GM15510 (cell line): Measurements from ENCODE around the gene CARMIL1.

Experiments used
- POLR2A ChIP-seq: IDR thresholded peaks from 3 replicates; pipeline ENCODE4 v1.6.1; 2011; ENCODE audit warnings: borderline replicate concordance; ENCODE audit not compliant: insufficient read length; ENCODE audit errors: extremely low read depth

Gene CARMIL1

DNA sequence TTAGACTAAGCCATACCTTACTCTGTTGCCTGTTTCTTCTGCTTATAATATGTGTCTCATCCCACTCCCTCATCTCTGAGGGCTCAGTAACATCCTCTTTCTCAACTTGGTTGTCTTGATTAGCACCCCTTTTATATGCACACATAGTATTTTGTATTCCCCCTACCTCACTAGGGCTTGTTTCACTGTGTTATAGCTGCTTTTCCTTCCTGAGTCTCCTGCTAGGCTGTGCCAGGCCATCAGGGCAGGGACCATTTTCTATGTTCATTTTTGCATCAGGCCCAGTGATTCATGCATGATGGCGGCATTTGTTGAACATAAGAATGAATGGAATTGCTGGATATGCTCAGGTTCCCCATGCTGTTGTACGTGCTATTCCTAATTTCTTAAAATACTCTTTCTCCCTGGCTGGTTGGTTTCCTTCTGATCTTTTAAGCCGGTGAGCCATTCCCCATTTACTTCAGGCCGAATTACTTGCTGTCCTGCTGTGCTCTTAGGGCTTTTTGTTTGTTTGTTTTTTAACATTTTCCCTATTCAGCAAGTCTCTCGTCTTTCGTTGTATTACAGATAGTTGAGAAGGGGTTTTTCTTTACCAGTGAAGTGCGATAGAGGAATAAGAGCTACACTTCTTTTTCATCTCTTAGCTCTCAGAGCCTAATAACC is 183.2 kb downstream of the CARMIL1 start:
- TF ChIP-seq POLR2A: no peak

DNA sequence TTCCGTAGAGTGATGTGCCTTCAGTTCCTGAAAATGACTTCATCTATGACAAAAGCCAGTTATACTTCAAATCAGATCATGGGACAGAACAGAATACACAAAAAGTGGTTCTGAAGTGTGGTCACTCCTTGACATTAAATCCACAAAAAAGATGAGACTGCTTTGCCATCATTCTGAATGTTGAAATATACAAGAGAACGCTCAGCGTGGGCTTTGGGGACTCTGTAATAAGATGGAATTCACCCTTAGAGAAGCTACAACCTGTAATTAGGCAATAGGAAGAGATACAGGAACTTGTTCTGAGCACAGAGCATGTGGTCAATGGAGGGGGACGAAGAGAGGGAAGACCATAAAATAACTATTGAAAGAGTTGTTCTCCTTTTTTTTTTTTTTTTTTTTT is 184.3 kb downstream of the CARMIL1 start:
- no peak for TF ChIP-seq POLR2A

DNA sequence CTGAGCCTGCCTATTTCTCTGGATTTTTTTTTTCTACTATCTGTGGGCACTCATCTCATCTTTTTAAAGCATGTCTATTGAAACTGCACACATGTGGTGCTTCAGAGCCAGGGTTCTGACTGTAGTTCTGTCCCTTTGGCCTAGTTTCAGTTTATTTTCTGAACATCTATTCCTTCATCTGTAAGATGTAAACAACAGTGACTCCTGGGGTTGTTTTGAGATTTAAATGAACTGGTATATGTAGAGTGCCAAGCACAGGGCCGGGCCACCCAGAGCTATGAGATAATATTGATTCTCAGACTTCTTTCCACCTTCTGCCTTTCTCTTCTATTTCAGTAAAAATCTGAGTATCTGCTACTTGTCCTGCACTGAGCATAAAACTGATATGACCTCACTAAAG is 185.1 kb downstream of the CARMIL1 start:
- no peak for TF ChIP-seq POLR2A

DNA sequence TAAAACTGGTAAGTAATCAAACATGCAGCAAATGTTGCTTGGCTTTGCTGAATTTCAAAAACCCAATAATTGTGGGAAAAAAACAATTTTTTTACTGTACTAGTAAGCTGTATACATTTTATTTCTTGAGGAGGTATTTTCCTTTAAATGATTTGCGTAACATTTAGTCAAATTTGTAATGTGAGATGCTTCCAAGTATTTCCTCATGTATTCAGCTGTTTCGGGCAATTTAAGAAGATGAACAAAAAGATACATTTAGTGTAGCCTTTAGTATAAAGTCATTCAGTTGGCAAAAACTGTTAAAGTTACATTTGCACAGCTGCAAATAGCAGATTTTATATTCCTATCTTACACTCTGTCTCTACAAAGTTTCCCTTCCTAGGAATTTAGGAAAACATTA is 186.8 kb downstream of the CARMIL1 start:
- TF ChIP-seq POLR2A: no peak

DNA sequence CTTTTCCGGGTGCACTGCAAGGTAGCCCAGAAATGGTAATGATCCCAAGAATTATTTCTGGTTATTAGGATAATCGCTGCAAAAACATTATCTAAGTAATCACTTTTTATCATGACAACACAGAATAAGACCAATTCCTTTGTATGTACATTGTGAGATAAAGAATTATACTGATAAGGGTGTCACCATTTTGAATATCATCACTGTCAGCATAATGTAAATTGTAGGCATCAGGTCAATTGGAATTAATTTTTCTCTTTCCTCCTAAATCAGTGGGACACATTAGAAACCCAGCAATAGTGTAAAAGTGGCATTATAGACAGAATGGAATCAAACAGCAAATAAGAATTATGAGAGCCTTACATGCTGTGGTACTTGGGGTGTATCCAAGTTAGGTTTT is 189.7 kb downstream of the CARMIL1 start:
- no peak for TF ChIP-seq POLR2A

DNA sequence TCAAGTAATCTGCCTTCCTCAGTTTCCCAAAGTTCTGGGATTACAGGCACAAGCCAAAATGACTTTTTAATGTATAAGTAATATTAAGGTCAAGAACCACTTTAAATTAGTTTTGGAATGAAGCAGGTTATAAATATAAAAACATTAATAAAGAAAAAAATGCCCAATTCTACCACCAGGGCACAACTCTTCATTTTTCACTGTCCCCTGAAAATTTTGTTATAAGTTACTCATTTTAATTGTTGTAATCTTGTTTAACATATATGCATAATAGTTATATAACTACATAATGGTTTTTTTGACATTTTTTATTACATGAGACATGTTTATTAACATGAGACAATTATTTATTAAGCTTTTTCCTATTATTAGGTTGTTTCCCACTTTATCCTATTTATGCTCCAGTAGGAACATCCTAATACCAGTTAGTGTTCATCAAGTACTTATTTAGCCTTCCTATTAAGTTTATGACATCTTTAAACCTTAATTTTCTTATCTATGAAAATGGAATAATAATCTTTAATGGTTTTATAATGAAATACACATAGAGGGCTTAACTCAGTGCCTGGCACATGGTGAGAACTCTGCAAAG is 190.7 kb downstream of the CARMIL1 start:
- TF ChIP-seq POLR2A: no peak

DNA sequence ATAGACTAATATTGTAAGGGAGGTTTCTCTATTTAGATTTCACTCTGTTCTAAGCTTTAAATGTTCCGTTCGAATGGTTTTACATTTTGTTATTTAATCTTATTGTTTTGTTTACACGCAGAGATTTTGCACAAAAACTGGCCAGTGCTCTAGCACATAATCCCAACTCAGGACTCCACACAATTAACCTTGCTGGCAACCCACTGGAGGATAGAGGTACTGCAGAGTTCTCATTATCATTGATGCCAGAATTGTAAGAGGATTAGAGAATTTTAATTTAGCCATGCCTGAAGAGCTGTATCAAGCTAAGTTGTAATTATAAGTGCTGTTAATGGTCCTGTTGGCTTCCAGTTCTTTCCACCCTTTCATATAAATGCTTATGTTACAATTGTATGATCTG is 193.1 kb downstream of the CARMIL1 start:
- TF ChIP-seq POLR2A: no peak

DNA sequence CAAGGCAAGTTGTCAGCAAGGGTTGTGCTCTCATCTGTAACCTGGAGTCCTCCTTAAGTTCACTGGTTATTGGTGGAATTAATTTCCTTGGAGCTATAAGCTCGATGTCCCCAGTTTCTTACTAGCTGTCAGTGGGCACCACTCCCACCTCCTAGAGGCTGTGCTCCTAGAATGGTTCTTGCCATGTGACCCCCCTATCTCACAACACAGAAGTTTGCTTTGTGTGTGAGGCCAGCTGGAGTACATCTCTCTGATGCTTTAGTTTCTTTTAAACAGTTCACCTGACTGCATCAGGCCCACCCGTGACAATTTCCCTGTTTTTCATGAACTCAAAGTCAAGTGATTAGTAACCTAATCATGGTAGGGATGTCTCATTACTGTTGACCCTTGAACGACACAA is 193.7 kb downstream of the CARMIL1 start:
- TF ChIP-seq POLR2A: no peak

DNA sequence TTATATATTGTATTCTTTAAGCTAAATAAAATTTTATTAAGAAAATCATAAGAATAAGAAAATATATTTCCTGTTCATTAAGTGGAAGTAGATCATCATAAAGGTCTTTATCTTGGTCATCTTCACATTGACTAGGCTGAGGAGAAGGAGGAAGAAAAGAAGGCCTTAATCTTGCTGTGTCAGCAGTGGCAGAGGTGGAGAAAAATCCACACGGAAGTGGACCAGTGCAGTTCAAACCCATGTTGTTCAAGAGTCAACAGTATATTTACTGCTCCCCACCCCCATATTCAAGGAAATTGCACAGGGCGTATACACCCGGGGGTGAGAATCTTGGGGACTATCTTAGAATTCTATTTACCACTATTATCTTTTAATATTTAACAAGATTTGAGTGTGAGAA is 194.3 kb downstream of the CARMIL1 start:
- TF ChIP-seq POLR2A: no peak

DNA sequence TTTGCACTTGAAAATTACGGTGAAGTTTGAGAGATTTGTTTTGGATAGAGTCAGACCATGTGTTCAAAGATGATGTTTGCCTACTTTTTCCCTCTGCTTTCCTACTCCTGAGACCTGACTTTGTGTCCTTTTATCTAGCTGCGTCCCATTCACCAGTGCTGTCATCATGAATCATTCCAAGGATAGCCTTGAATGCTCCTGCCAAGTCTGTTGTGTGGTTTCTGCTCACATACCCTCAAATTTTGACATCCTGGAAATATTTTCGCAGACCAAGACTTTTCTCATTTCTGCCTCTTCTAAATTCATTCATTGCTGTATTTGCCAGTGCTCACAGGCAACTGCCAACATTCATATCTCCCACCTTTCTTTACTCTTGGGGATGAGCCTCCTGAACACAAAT is 197.0 kb downstream of the CARMIL1 start:
- no peak for TF ChIP-seq POLR2A

DNA sequence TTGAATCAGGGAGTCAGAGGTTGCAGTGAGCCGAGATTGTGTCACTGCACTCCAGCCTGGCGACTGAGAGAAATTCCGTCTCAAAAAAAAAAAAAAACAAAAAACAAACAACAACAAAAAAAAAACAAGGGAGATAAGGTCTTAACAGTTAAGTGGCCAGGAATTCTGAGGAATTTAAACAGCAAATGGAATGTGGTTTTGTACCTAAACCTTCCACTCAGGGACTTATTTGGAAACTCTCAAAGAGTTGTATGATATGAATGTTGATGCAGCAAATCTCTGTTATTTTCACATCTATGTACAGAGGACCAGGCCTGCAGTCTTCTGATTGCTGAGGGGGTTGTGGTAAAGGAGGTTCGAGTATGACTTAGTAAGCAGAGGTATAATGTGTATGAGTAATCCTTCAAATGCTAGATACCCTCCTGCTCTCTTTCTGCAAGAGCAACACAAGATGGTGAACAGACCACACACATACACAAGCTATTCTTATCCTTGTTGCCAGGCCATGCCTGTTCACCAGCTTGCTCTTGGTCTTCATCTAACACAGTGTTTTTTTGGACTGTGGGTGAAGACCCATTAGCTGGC is 197.9 kb downstream of the CARMIL1 start:
- no peak for TF ChIP-seq POLR2A

DNA sequence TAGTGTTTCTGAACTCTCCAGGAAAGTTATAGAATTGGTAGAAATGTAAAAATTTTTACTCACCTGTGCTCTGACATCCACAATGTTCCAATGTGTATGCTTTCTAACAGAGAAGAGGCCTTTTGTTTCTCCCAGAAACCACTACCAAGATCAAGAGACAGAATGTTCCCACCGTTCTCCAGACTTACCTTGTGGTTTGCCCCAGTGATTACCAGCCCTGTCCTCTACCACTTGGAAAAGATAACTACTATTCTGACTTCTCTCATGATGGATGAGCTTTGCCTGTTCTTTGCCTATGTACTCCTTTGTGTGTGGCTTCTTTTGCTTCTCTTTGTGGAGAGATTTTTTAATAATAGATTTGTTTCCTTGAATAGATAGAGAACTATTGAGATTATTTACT is 199.8 kb downstream of the CARMIL1 start:
- no peak for TF ChIP-seq POLR2A

DNA sequence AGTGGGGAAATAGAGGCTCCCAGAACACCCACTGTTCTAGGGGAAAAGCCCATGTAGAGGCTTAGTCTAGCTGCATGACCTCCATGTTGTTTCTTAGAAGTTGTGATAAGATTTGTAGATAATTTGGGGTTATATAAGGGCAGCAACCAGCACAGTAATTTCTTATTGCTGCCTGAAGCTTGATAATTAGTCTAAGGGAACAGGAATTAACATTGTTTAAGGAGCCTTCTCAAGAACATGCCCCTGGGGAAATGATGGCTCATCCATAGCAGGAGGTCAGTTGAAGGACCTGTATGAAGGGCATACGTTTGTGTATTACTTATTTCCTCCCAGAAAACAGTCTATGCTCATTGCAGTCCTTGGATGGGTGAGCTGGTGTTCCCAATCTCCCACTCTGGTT is 202.1 kb downstream of the CARMIL1 start:
- no peak for TF ChIP-seq POLR2A

DNA sequence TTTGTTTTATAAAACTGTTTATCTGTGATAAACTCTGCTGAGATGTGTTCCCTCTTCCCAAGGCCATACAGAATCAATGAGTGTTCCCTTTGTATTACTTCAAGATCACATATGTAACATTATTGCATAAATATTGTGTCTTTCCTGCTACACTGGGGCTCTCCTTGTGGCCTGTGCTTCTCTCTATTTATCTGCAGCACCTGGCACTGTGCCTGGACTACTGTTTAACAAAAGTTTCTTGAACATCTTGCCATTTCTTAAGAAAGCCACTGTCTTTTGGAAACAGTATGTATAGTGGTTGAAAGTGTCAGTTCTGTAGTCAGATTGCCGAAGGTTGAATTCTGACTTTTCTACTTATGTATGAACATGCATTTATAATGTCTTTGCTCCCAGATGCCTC is 203.8 kb downstream of the CARMIL1 start:
- TF ChIP-seq POLR2A: no peak

DNA sequence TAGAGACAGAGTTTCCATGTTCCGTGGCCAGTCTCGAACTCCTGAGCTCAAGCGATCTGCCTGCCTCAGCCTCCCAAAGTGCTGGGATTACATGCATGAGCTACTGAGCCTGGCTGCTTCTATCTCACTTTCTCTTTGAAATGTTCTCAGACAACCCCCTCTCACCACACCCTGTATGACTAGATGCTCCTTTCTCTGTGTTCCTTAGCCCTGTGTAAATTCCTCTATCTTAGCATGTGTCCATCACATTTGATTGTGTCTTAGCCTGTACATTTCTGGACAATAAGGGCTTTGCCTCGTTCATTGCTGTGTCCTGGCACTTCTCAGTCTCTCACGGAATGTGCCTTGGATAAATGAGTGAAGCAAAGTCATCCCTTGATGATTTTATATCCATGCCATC is 204.8 kb downstream of the CARMIL1 start:
- no peak for TF ChIP-seq POLR2A

DNA sequence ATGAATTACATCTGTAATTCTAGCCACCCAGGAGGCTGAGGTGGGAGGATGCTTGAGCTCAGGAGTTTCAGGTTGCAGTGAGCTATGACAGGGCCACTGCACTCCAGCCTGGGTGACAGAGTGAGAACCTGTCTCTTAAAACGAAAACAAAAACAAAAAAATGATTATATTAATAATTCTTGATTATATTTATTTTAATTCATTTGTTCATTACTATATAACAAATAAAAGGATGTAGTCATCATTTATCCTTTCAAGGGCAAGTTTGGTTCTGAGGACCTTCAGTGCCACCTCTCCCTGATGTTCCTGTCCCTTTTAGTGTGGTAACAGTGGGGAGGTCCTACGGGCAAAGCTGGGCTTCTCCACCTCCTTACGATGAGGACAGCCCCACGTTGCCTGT is 205.7 kb downstream of the CARMIL1 start:
- no peak for TF ChIP-seq POLR2A

DNA sequence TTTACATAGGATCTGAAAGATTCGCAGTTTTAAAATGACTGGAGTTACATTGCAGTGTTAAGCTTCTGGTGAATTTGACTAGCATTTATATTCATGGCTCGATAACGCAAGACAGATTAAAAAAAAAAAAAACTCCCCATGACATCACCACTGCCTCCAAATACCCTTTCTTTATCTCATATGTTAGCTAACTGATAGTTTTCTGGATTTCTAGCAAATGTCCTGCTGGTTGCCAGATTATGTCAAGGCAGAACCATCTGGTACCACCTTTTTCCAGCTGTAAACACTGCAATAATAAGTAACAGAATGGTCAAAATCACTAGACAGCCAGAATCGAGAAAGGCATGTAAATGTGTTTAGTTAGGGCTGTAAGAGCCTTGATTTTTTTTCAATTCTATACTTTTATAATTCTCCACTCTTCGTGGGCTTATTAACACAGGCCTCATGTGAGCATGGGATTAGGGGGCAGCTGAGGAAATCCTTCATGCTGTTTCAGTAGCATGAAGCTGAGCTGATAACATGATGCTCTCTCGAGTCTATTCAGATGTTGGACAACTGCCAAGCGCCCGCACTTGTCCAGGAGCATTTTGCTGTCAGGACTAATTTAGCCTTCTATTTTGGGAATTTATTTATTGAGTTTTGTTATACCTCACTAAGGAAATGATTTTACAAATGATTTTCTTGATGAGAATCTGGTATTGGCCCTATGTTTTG is 206.8 kb downstream of the CARMIL1 start:
- TF ChIP-seq POLR2A: no peak

DNA sequence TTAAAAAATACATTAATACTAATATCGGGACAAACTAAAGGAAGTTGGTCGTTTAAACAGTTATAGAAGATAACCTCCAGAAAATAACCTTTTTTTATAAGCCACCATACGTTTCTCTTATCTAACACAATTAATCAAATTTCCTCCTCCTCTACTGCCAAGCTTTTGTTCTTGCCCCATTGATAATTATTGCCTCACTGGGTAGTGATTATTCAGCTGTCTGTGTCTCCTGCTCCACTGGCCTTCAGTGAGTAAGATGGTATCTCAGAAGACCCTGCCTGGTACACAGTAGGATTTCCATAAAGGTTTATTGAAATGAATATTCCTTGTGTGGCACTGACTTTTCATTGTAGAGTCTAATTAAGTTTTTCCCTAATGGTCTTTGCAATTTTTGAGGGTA is 207.4 kb downstream of the CARMIL1 start:
- TF ChIP-seq POLR2A: no peak
